HK-2 (cell line): Measurements from ENCODE around the gene NMRAL1.

ENCODE experiments used
- DNase-seq: peaks from one replicate; pipeline ENCODE4 v3.0.0-alpha.2; 2018; ENCODE audit not compliant: unreplicated experiment

NMRAL1 gene

DNA sequence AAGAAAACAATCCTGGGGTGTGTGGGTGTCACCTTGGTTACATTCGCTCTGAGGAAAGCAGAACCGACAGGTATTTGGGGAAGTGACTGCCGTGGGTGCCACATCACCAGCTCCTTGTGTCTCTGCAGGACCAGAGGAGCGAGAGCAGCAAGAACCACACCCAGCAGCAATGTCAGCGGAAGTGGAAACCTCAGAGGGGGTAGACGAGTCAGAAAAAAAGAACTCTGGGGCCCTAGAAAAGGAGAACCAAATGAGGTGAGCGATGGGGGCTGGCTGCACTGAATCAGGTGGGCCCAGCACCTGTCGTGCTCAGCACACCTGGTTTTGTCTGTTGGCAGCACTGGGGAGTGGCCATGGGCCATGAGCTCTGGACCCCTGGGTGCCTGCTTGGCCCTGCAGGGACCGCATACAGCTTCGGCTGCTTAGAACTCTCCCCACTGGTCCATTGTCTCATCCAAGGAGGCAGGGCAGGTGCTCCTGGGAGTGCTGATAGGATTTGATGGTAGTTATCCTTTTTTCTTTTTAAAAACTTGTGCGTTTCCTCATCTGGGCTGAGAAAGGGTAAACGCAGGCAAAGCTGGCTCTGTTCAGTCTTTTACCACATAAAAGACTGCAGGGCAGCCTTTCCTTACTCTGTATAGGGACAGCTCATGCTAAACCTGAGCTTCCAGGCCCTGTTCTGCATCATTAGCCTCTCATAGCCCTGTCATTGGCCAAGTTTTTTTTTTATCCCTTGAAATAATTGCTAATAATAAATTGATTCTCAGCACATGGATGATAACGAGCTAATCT lies 31.1 kb upstream of the NMRAL1 start:
- DNase-seq, result no peak

DNA sequence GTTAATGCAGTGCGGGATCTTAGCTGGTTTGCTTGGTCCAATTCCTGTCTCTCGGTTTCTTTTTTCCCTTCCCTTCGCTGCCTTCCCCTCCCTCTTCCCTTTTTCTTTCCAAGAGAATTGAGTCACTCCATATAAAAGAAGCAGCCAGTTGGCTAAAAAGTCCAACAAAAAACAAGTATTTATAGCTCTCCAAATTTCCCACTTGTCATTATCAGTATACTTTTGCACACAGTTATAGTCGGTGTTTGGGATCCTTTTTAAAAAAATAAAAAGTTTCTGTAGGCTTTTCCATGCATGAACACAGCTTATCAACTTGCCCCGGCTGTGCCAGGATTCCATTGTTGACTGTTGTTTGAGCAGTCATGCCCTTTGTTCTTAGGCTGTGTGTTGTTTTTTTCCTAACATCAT lies 26.6 kb upstream of the NMRAL1 start:
- no peak for DNase-seq

DNA sequence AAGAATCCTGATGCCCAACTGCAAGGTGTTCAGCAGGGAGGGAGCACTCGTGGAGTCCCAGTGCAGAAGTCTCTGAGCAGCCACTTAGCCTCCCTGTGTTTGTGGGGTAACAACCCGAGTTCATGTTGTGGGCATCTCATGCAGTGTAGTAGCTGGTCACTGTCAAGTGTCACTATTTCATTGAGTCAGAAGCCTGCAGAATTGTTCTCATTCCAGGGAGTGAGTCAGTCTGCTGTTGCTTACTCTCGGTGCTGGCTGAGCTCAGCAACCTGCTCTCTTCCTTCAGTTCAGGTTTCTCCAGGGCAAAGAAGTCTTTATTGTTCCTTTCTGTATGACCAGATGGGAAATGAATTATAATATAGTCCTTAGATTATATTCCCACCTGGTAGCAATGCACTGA lies 25.8 kb upstream of the NMRAL1 start:
- DNase-seq, result no peak

DNA sequence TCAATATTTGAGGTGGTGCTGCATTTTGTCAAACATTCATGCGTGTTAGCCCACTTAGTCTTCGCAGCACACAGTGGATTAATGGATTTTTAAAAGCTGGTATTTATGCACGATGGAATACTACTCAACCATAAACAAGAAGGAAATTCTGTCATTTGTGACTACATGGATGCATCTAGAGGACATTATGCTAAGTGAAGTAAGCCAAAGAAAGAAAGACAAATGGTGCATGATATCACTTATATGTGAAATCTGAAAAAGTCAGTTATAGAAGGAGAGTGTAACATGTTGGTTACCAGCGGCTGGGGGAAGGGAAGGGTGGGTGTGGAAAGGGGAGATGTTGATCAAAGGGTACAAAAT lies 24.8 kb upstream of the NMRAL1 start:
- DNase-seq, result no peak

DNA sequence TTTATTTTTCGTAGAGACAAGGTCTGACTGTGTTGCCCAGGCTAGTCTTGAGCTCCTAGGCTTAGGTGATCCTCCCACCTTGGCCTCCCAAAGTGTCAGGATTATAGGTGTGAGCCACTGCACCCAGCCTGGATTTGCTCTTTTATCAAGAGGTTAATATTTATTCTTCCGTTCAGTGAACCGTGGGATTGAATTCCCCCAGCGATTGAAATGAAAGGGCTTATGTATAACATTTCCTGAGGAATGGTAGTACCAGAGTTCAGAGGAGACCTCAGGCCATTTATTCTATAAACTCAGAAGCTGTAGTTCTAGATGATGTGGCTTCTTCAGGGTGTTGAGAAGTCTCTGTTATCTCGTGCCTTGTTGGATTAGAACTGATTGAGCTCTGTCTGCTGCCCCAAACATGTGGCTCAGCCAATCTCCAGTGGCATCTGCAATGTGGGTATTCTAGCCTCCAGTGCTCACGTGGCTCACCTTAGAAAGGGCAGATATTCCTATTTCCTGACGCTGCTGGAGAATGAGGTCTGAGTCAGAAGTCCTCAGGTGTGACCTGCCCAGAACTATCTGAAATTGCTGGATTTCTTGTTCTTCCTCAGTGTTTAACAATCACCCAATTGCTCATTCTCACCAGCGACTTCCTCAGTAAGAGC lies 24.2 kb upstream of the NMRAL1 start:
- no peak for DNase-seq

DNA sequence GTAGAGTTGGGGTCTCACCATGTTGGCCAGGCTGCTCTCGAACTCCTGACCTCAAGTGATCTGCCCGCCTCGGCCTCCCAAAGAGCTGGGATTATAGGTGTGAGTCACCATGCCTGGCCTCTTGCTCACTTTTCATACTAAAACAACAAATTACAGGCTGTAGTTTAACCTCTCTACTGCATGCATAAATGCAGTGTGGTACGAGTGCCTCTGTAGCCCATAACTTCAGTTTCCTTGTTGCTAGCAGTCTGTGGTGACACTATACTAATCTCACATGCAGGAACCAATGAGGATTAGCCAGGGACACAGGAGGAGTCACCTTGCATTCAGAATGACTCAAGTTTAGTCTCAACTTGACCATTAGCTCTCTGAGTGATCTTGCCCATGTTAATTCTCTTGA lies 21.9 kb upstream of the NMRAL1 start:
- no peak for DNase-seq

DNA sequence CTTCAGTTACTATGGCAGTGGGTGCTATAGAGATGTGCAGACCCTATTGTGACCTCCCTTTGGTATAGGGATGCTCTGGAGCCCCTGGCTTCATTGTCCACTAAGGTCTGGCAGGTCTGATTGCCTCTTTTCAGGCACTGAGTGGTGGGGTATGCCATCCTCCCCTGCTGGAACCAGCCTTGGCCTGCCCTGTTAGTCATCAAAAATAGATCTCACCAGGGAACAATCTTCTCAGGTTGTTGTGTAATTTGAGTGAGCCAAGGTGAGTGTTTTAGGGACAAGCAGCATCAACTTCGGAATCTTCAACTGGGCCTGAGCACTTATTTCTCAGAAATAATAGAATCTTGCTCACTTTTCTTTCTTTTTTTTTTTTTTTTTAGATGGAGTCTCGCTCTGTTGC lies 21.3 kb upstream of the NMRAL1 start:
- no peak for DNase-seq

DNA sequence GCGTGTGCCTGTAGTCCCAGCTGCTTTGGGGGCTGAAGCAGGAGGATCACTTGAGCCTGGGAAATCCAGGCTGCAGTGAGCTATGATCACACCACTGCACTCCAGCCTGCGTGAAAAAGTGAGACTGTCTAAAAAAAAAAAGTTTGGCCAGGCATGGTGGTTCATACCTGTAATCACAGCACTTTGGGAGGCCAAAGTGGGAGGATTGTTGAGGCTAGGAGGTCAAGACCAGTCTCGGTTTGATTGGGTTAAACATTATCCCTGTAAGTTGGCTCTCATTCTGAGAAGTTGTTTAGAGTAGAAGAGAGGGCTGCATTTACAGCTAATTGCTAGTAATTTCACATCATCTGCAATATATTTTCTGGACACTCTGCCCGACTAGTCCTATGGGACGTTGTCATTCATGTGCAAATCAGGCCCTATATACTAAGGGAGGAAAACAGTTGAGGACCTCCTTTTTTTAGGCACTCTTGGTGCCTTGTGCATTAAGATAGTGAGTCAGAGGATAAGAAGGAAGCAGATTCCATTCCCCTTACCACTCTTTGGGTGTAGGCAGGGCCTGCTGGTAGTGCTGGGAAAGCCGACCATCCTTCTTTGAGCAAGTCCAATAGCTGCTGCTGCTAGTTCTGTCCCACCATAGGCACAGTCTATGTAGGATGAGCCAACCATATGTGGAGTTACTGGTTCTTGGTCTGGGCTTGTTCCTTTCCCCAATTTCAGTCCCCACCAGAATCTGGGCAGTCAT lies 20.5 kb upstream of the NMRAL1 start:
- no peak for DNase-seq

DNA sequence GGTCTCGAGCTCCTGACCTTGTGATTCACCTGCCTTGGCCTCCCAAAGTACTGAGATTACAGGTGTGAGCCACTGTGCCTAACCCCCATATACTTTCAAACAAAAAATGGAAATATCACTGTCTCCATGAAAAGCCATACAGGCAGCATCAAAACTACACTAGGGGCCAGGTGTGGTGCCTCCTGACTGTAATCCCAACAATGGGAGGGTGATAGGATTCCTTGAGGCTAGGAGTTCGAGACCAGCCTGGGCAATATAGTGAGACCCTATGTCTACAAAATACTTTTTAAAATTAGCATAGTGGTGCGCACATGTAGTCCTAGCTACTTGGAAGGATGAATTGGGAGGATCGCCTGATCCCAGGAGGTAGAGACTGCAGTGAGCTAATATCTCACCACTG lies 17.5 kb upstream of the NMRAL1 start:
- no peak for DNase-seq

DNA sequence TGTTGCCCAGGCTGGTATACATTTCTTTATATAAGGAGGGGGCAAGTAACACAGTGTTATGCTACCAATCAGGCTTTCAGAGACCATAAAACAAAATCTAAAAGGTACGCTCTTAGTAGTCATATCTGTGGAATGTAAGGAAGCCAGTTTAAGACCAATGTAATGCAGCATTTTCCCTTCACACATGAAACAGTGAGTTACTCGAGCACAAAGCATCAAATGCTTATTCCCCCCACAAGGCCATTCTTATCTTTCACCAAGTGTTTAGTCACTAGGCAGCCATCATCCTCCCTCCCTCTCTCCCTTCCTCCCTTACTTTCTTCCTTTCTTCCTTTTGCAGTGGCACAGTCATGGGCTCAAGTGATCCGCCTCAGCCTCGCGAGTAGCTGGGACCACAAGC lies 14.6 kb upstream of the NMRAL1 start:
- DNase-seq, result no peak

DNA sequence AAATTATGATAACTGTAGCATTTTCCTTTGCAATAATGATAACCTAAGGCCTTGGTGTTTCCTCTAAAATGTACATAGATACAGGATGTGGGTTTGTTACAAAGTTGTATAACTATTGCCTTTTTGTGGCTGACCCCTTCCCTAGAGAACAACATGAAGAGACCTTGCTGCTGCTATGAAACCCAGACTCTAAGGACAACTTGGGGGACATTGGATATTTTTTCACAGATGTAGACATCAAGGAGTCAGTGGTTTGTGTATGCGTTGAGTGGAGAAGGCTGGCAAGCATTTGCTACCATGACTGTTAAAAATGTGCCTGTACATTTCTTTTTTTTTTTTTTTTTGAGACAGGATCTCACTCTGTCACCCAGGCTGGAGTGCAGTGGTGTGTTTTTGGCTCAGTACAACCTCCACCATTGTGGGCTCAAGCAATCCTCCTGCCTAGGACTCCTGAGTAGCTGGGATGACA lies 14.1 kb upstream of the NMRAL1 start:
- DNase-seq, result no peak

DNA sequence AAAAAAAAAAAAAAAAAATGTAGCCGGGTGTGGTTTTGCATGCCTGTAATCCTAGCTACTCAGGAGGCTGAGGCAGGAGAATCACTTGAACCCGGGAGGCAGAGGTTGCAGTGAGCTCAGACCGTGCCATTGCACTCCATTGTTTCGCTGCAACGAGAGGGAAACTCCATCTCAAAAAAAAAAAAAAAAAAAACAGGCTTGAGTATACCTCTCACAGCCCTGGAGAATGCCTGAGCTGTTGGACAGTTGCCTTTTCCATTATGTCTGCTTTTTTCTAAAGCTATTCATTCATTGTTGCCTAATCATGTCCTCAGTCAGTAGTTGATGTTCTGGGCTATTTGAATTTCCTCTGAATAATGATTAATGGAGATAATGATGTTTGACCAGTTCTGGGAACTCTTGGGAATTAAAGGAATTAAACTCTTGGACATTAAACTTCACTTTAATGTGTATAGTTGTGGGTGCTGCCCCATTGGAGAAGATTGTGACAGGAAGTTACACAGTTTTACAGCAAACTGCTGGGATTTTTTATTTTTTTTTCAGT lies 13.6 kb upstream of the NMRAL1 start:
- no peak for DNase-seq

DNA sequence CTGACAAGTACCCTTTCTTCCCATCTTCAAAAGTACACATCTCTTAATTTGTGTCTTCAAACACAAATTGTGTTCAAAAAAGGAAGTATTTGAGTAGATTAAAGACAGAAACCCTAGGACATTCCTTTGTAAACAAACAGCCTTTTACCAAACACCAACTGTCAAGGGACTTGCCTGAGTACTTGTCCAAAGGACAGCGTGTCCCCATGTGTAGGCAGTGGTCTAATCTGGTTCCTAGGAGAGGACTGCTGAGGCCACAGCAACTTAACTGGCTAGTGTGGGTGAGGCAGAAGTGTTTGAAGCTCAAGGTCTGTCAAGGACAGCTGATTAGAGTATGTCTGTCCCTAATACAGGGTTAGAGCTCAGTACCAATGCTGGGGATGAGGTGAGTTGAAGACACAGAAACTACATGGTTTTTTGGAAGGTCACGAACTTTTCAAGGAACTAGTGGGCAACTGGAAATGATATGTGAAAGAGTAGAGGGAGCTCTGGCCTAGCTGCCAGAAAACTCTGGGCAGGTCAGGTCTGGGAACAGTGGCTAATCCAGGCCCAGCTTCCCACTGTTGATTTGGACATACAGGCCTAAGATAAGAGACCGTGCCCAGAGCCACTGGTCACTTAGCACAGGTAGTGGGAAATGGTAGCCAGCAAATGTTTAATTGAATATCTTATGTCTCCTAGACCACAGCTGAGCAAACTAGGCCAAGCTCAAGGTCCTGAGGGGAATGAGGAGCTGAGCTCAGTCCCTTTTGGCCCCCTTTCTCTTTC lies 11.9 kb upstream of the NMRAL1 start:
- DNase-seq, result no peak

DNA sequence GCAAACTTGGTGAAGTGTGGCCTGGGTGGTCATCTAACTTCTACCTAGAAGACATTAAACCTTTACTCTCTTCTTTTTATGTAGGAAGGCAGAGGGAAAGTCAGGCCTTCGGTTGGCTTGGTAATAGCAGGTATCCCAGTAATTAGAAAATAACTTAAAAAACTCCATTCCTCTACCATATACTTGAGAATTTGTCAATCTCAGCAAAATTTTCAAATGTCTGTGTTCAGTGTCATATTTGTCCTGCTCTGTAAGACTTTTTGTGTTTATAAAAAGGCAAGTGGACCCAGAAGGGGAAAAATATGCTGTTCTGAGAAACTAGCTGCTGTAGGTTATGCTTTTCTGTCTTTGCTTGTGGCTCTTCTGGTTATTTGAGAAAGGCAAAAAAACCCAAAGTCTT lies 7.5 kb upstream of the NMRAL1 start:
- DNase-seq, result no peak

DNA sequence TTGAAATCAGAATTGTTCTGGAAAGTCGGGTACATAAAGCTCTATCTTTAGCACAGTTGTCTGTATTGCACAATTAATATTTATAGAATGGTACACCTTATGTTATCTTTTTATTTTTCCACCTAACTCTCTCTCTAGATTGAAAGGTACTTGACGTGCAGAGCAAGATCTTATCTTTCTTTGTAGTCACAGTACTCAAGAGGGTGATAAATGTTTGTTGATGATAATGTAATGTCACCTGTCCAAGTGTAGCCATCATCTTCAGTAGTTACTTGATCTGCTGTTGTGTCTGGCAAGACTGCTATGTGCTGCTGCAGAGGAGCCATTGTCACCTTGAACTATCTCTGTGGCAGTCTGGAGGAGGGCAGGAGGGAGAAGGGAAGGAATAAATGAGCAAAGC lies 7.1 kb upstream of the NMRAL1 start:
- no peak for DNase-seq

DNA sequence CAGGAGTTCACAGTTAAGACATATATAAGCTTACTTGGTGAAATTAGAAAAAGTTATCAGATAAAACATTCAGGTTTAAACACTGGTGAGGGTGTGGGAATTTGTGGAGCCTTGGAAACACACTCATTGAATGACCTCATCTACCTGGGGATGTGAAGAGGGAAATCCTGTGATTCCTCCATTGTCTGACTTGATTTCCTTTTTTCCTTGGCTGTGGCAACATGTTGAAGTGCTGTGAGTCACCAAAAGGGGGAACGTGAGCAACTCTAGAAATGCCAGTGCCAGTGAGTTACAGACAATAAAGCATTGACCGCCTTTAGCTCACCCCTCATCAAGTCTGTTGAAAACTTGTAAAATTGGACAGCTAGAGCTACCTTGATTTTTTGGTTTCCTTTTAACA lies 3.5 kb upstream of the NMRAL1 start:
- no peak for DNase-seq

DNA sequence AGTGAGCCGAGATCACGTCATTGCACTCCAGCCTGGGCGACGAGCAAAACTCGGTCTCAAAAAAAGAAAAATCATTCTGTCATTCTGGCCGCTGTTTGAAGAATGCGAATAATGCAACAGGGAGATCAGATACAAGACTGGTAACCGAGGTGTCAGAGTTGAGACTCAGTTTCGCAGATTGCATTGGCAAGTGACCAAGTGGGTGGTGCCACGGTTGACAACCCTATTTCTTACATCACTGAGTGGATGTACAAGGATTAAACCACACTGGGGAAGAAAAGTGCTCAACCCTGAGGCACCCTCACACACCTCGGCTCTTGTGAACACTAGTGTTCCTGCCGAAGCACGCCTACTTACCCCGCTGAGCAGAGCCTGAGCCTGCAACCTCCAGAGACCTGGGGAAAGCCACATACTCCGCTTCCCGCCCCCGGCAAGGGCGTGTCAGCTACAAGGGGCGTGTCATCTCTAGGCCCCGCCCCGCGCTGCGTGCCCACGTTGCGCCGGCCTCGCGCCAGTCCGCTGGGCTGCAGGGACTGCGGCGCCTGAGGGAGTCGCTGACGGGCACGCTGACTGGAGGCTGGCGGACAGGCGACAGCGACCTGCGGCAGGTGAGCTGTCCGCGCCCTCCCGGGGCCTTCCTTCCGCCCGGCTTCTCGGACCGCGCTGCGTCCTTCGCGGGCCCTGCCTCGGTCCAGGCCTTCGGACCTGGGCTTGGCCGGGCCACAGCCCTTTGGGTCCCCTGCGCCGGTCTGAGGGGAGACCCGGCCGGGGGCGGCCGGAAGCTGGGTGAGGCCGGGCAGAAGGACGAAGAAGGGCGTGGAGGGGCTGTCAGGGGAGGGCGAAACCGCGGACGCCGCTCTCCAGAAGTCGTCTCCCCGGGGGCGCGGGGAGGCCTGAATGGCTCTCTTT lies 1.7 kb upstream of the NMRAL1 start, which contains the start of gene HMOX2:
Gene HMOX2 (plus strand): TSS at position 519 of the 909 bp plus-strand sequence. CDS start 29,127 bp downstream, outside the sequence.
- peak; percentile 91 for DNase-seq

DNA sequence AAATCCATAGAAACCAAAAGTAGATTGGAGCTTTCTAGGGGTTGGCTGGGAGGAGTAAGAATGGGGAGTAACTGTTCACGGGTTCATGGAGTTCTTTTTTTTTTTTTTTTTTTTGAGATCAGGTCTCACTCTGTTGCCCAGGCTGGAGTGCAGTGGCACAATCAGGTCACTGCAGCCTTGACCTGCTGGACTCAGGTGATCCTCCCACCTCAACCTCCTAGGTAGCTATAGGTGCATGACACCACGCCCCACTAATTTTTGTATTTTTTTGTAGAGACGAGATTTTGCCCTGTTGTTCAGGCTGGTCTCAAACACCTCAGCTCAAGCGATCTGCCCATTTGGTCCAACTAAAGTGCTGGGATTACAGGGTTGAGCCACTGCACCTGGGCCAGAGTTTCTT lies 1.5 kb downstream of the NMRAL1 start:
- no peak for DNase-seq

DNA sequence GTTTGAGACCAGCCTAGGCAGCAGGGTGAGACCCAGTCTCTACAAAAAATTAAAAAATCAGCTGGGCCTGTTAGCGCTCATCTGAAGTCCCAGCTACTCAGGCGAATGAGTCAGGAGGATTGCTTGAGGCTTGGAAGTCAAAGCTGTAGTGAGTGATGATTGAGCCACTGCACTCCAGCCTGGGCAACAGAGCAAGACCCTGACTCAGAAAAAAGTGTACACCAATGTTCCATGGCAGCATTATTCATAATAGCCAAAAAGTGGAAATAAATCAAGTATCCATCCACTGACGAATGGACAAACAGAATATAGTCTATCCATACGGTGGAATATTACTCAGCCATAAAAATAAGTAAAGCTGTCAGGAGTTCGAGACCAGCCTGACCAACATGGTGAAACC lies 2.6 kb downstream of the NMRAL1 start:
- DNase-seq, result no peak

DNA sequence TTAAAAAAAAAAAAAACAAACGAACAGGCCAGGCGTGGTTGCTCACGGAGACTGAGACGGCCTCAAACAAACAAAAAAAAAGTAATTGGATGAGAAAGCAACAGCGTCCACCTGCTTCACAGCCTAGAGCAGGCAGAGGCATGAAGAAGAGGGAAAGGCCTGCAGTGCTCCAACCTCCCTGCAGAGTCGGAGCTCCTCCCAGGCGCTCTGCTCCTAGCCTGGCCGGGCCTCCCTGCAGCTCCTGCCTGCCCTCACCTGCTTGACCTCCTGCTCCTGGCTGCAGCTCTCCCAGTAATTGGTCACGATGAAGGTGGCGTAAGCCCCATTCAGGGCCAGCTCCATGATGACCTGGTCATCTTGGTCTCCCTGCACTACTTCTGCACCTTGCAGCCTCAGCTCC lies 5.5 kb downstream of the NMRAL1 start:
- DNase-seq, result no peak

DNA sequence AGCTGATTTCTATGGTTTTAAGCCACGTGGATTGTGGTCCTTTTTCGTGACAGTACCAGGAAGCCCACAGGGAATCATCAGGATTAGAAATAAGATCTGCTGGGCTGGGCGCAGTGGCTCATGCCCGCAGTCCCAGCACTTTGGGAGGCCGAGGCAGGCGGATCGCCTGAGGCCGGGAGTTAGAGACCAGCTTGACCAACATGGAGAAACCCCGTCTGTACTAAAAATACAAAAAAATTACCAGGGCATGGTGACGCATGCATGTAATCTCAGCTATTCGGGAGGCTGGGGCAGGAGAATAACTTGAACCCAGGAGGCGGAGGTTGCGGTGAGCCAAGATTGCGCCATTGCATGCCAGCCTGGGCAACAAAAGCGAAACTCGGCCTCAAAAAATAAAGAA lies 6.5 kb downstream of the NMRAL1 start:
- no peak for DNase-seq
